ENCODE data around the gene MXI1. TPM values are rescaled to one million over a fixed set of nuclear protein-coding genes. Genes with fewer than 3 reads are reported as not detected.

The MXI1 gene
- total and polyA plus RNA-seq, 2 of the 4 experiments (the other 2 are of a cell fraction): 7.2 to 11.8 TPM

DNA sequence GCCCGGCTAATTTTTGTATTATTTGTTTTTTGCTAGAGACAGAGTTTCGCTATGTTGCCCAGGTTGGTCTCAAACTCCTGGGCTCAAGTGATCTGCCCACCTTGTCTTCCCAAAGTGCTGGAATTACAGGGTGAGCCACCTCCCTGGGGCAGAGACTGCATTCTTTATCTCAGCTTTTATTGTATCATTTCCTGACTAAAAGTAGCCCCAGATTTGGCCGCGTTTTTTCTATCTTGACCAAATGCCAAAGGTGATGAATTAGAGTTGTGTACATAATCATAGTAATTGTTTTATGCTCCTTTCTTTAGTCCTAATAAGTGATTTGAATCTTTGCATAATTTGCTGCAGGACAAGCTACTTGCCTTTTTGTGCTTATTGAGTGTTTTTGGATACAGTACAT lies 100.4 kb downstream of the MXI1 start:
- Histone ChIP-seq H4K91ac (ENCODE audit: insufficient read depth, low read depth, low read length) (no peak overlapping the region), H3K36me3 (ENCODE audit: control insufficient read depth, insufficient read depth, low read length) (no peaks in the 10 kb centered on the region), H3K14ac (replicated peaks; ENCODE audit: low read depth, low read length) (no peak overlapping the region), H2AK5ac (ENCODE audit: low read depth, low read length) (no peak overlapping the region), H3K4me1 (ENCODE audit: control insufficient read depth, insufficient read depth, low read length) (0 out of 2 replicates have a peak, but pooled peaks cover 3% of the 10 kb centered on the region), H2AK9ac (replicated peaks; ENCODE audit: low read depth, low read length, poor library complexity) (no peak overlapping the region), H4K20me1 (ENCODE audit: insufficient read depth, low read length) (0 out of 2 replicates have a peak, but pooled peaks cover 7% of the 10 kb centered on the region), H3K9me3 (ENCODE audit: control insufficient read depth, insufficient read depth, low read length) (no peaks in the 10 kb centered on the region), H3K79me1 (ENCODE audit: low read depth in 1 of 2, low read length in 2 of 2) (no peaks in the 10 kb centered on the region), H2AFZ (replicated peaks; ENCODE audit: low read length, poor library complexity) (no peak overlapping the region), H3K56ac (ENCODE audit: extremely low read depth, insufficient read depth, low read length) (no peak overlapping the region), H3K23ac (ENCODE audit: low read depth, low read length) (no peak overlapping the region), H2BK15ac (ENCODE audit: low read depth, low read length) (no peak overlapping the region), H3K4me2 (ENCODE audit: low read depth, low read length) (no peak overlapping the region), H3K27me3 (ENCODE audit: control insufficient read depth, insufficient read depth, low read length) (no peaks in the 10 kb centered on the region), H2BK20ac (ENCODE audit: low read depth, low read length) (no peak overlapping the region), H4K5ac (ENCODE audit: low read depth, low read length) (no peak overlapping the region), H2BK5ac (ENCODE audit: low read depth, low read length, poor library complexity, severe bottlenecking) (no peak overlapping the region), H3K9ac (ENCODE audit: low read depth, low read length) (no peak overlapping the region), H2BK120ac (ENCODE audit: low read depth, low read length) (no peak overlapping the region), H4K8ac (ENCODE audit: low read depth in 2 of 2, low read length in 2 of 2) (no peak overlapping the region), H3K18ac (ENCODE audit: low read depth, low read length) (no peak overlapping the region), H3K27ac (ENCODE audit: insufficient read depth, low read length) (no peak overlapping the region), H3K9me1 (ENCODE audit: insufficient read depth, low read length) (no peaks in the 10 kb centered on the region), H3K4ac (ENCODE audit: low read depth, low read length) (no peak overlapping the region), H3K4me3 (ENCODE audit: insufficient read depth, low read depth, low read length) (no peak overlapping the region)
- no TSS peak for BruUV-seq (replicated peaks)
- intact Hi-C loops (cut with micrococcal nuclease): loop anchor here (10.0 kb wide), 1 partner anchor 607 kb away; the partner anchor contains the start of genes BBIP1 and SHOC2
- ATAC-seq (ENCODE audit: low read depth) (no peak), DNase-seq (no peak)
- dilution Hi-C loops (cut with HindIII; ENCODE audit: low sequenced_read_pairs, unreplicated experiment): no loop called here
- ChIA-PET POLR2A (ENCODE audit: unreplicated experiment) (no interaction called here), CTCF (no interaction called here)
- no CpG with 5 or more reads among the region's 4 CpGs for WGBS, 2 experiments (ENCODE audit: extremely low coverage in 2 of 2, insufficient read length in 1 of 2)
- TF ChIP-seq MAZ (IDR thresholded peaks at IDR 0.05; ENCODE audit: borderline replicate concordance, low read depth, low read length) (no peak), FOS (IDR thresholded peaks at IDR 0.05; ENCODE audit: low read depth, low read length) (no peak), RFX5 (IDR thresholded peaks at IDR 0.05; ENCODE audit: low read depth, low read length) (no peak), CEBPB (IDR thresholded peaks at IDR 0.05; ENCODE audit: low read depth, low read length) (no peak)
- TF ChIP-seq, protein P1, sequence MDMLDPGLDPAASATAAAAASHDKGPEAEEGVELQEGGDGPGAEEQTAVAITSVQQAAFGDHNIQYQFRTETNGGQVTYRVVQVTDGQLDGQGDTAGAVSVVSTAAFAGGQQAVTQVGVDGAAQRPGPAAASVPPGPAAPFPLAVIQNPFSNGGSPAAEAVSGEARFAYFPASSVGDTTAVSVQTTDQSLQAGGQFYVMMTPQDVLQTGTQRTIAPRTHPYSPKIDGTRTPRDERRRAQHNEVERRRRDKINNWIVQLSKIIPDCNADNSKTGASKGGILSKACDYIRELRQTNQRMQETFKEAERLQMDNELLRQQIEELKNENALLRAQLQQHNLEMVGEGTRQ (IDR thresholded peaks at IDR 0.05; ENCODE audit: low read depth, low read length): no peak
- in situ Hi-C loops (cut with MboI; ENCODE audit: low sequenced_read_pairs): loop anchor here (10.0 to 25.0 kb wide), 2 partner anchors 577 to 1829 kb away; no protein-coding TSS in a partner anchor
